H1 (cell line): ENCODE data around the gene CSGALNACT2. TPM values are rescaled to one million over a fixed set of nuclear protein-coding genes. Genes with fewer than 3 reads are reported as not detected.

Experiments
- ASH2L ChIP-seq: fragments of 200-600, 300-600 bp; sonication (generic); IDR thresholded peaks from one replicate; pipeline ENCODE4 v1.7.1; 2017; ENCODE audit warnings: low read length
- polyA plus RNA-seq, 7 experiments: library from polyadenylated mRNA; depleted of rRNA in 3 of 7; stranded (reverse) in 5 of 7; unstranded in 2 of 7; fragments of >200 nt in 5 of 7; fragments of 200-250 nt in 2 of 7; gene quantifications; 1 replicate in 5 of 7; 2 replicates in 1 of 7; 4 replicates in 1 of 7; pipeline versions ENCODE4 v1.2.1 to v1.2.3, GENCODE V29; 2011 to 2013; ENCODE audit warnings: missing spikeins in 2 of 7, mixed read lengths in 2 of 7
- total RNA-seq: library from RNA; stranded (reverse); fragmentation: NEBNext Ultra II Directional; extraction: Animal tissue kit (Norgen Biotek cat#: 25700); gene quantifications from 2 replicates; pipeline ENCODE4 v1.2.1, GENCODE V29; 2021

The CSGALNACT2 gene
- total and polyA plus RNA-seq, 2 of the 8 experiments (the other 6 are each of a cell fraction or from before 2014, with no cell fraction given) = 2.6 to 5.3 TPM

- TF ChIP-seq ASH2L = no peak
- TF ChIP-seq, all 59 proteins: peak for 2
These were observed 59.8 kb downstream of the CSGALNACT2 start (continued) for GRCh38 chr10:43197834-43198681.
